Neutrophil (primary cell): ENCODE measurements around the gene CCT6B.
"Not testable (repeated sequence)": the region's sequence is repeated elsewhere in the genome, so short reads cannot be mapped to it uniquely, and the experiment has no call there.

Experiments
- H3K27ac ChIP-seq: fragments of 200-600 bp; sonication (generic); 2 replicates; pipeline ENCODE4 v1.5.1; 2016; ENCODE audit warnings: mild to moderate bottlenecking, moderate library complexity
- H3K27me3 ChIP-seq: fragments of 200-600 bp; sonication (generic); 2 replicates; pipeline ENCODE4 v1.6.0; 2016; ENCODE audit warnings: mild to moderate bottlenecking
- H3K36me3 ChIP-seq: fragments of 200-600 bp; sonication (generic); 2 replicates; pipeline ENCODE4 v1.5.1; 2017
- H3K4me1 ChIP-seq, 2 experiments: fragments of 200-600 bp in 1 of 2; sonication (generic) in 1 of 2; 1 replicate in 1 of 2; 2 replicates in 1 of 2; pipeline versions ENCODE4 v1.5.1 to v1.6.1; 2013 to 2016; ENCODE audit warnings: low read depth in 1 of 2, low read length in 1 of 2, mild to moderate bottlenecking in 1 of 2, moderate library complexity in 1 of 2; ENCODE audit not compliant: control insufficient read depth in 1 of 2, insufficient read depth in 1 of 2
- H3K4me3 ChIP-seq, 2 experiments: fragments of 200-600 bp in 1 of 2; sonication (generic) in 1 of 2; 1 replicate in 1 of 2; 2 replicates in 1 of 2; pipeline ENCODE4 v1.5.1; 2013 to 2016; ENCODE audit warnings: low read depth in 1 of 2, low read length in 1 of 2, mild to moderate bottlenecking in 1 of 2, moderate library complexity in 1 of 2
- H3K9me3 ChIP-seq: fragments of 200-600 bp; sonication (generic); 2 replicates; pipeline ENCODE4 v1.5.1; 2016
- TF ChIP-seq, protein P1 (sequence below): fragments of 200-600 bp; sonication (generic); IDR thresholded peaks from 2 replicates; pipeline ENCODE4 v1.5.1; 2016; ENCODE audit warnings: antibody characterized with exemption

The CCT6B gene

DNA sequence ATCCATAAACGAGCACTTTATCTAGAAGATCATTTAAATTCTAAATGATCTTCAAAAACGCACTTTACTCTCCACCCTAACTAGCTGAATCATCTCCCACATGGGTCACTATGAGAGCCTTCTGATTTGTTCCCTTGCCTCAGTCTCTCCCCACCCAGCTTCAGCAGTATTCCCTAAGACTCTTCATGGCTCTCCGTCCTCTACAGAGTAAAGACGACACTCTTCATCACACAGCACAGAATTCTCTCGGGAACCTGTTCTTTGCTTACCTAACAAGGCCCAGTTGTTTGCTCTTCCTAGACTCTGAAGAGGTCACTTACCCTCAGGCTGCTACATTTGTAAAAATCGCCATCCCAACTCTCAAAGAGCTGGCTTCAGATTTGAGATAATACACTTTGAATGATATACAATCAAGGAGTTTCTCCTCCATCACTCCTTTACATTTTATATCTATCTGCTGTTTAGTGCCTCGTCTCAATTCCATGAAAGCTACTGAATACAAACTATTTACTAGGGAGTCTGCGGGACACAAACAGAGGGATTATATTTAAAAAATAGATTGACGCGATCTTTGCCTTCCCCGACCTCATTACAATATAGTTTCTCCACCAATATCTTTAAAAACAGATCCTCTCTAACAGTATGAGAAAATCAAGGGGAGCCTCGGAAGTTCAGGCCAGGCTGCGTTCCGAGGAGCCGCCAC lies 18.5 kb upstream of the CCT6B start:
- TF ChIP-seq, protein P1, sequence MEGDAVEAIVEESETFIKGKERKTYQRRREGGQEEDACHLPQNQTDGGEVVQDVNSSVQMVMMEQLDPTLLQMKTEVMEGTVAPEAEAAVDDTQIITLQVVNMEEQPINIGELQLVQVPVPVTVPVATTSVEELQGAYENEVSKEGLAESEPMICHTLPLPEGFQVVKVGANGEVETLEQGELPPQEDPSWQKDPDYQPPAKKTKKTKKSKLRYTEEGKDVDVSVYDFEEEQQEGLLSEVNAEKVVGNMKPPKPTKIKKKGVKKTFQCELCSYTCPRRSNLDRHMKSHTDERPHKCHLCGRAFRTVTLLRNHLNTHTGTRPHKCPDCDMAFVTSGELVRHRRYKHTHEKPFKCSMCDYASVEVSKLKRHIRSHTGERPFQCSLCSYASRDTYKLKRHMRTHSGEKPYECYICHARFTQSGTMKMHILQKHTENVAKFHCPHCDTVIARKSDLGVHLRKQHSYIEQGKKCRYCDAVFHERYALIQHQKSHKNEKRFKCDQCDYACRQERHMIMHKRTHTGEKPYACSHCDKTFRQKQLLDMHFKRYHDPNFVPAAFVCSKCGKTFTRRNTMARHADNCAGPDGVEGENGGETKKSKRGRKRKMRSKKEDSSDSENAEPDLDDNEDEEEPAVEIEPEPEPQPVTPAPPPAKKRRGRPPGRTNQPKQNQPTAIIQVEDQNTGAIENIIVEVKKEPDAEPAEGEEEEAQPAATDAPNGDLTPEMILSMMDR = no peak
- Histone ChIP-seq H3K36me3 (no peaks in the 10 kb centered on the region), H3K4me3 (peak overlapping the region; percentile 79 to 80), H3K27ac (peak overlapping the region; percentile 86), H3K9me3 (no peaks in the 10 kb centered on the region), H3K27me3 (no peaks in the 10 kb centered on the region), H3K4me1 (peaks cover 22 to 24% of the 10 kb centered on the region in 2 experiments)

- TF ChIP-seq, protein P1 = no peak
- Histone ChIP-seq H3K4me3 (no peak overlapping the region), H3K27ac (no peak overlapping the region), H3K27me3 (no peaks in the 10 kb centered on the region), H3K36me3 (no peaks in the 10 kb centered on the region), H3K9me3 (no peaks in the 10 kb centered on the region), H3K4me1 (peaks cover 22 to 24% of the 10 kb centered on the region in 2 experiments)
Measured at GRCh38 chr17:34979153-34979552, 17.9 kb upstream of the CCT6B start.

DNA sequence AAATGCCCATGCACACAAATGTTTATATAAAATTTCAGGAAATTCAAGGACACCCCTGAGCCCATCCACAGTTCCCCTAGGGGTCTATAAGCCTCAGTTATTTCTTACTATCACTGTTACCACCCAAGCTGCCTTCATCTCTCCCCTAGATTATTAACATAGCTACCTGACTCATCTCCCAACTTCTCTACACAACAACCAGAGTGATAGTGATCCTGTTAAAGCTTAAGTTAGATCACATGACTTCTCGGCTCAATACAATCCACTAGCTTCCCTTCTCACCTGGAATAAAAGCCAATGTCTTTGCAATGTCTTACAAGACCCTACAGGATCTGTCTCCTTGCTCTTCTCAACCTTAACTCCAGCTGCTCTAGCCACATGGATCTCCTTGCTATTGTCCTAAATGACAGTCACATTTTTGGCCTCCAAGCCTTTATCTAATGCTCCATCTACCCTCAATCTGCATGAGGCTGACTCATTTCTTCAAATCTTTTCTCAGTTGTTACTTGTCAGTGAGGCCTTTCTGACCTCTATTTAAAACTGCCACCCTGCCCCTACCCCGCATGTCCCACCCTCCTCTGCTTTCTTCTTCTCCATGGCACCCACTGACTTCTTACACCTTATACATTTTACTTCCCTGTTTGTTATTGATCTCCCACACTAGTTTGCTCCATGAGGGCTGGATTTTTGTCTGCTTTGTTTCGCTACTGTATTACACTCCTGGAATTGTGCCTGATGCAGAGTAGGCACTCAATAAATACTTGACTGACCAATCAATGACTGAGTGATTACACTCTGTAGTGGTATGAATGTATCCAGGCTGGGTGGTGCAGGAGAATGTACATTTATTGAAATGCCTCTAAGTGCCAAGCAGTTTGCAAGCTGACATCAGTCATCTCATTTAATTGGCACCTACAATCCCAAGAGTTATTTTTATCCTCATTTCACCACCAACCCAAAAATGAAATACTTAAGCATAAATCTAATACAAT lies 13.8 kb upstream of the CCT6B start:
- TF ChIP-seq, protein P1 = no peak
- H3K4me3 ChIP-seq = no peak overlapping the region
- H3K27me3 ChIP-seq = no peaks in the 10 kb centered on the region
- H3K27ac ChIP-seq = no peak overlapping the region
- no peaks in the 10 kb centered on the region for H3K36me3 ChIP-seq
- no peaks in the 10 kb centered on the region for H3K9me3 ChIP-seq
- H3K4me1 ChIP-seq = peaks cover 6 to 8% of the 10 kb centered on the region in 2 experiments

GRCh38 chr17:34974179-34974578 lies 12.9 kb upstream of the CCT6B start:
- Histone ChIP-seq H3K36me3 (peaks cover 5% of the 10 kb centered on the region), H3K27me3 (no peaks in the 10 kb centered on the region), H3K4me3 (no peak overlapping the region), H3K9me3 (no peaks in the 10 kb centered on the region), H3K4me1 (peaks cover 0 to 3% of the 10 kb centered on the region in 2 experiments), H3K27ac (no peak overlapping the region)
- TF ChIP-seq, protein P1 = no peak

DNA sequence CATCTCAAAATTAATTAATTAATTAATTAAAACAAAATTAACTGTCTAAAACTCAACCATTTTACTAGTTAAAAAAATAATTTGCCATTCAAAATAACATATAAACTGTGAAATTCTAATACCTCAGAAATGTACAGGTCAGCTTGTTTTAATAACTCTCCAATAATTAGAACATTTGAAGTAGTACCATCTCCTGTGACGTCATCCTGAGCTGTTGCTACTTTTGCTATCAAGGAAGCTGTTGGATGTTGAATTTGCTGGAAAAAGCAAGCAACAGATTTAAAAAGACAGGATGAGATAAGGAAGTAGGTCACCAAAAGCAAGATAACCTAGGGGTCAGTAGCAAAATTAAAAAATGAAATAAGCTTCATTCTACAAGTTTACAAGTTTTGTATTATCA lies 2.8 kb downstream of the CCT6B start:
- Histone ChIP-seq H3K4me3 (no peak overlapping the region), H3K27me3 (no peaks in the 10 kb centered on the region), H3K36me3 (no peaks in the 10 kb centered on the region), H3K27ac (no peak overlapping the region), H3K4me1 (peaks cover 21 to 26% of the 10 kb centered on the region in 2 experiments), H3K9me3 (no peaks in the 10 kb centered on the region)
- TF ChIP-seq, protein P1 = no peak

DNA sequence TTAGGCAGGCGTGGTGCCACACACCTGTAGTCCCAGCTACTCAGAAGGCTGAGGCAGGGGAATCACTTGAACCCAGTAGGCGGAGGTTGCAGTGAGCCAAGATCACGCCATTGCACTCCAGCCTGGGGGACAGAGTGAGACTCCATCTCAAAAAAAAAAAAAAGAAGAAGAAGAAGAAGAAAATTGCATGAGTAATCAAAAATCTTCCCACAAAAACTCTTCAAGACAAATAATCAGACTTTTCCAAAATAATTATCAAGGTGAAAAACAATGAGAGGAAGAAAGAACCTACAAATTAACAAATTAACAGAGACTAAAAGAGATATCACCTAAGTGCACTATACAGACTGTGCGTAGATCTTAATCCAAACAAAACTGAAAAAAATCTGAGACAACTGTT lies 10.5 kb downstream of the CCT6B start:
- H3K27me3 ChIP-seq, H3K27ac ChIP-seq, H3K9me3 ChIP-seq, H3K4me1 ChIP-seq, H3K4me3 ChIP-seq, H3K36me3 ChIP-seq: not testable (repeated sequence)
